Adipose tissue (tissue), 3 donors: ENCODE results near the gene RBBP6. TPM values are rescaled to one million over a fixed set of nuclear protein-coding genes. Genes with fewer than 3 reads are reported as not detected.
A peak's percentile ranks its signal among the peaks of the same experiment; 100 is the strongest.

Source experiments
- H3K27ac ChIP-seq: one replicate; pipeline ENCODE4 v1.5.1; 2013; ENCODE audit warnings: low read depth, low read length
- WGBS, 3 donors: extraction: QIAGEN DNeasy Blood & Tissue Kit; methylation state at CpG; one replicate each; pipeline ENCODE4 v1.1.7; 2013; 5-methylcytosine and 5-hydroxymethylcytosine counted together
- polyA plus RNA-seq, 3 donors: library from polyadenylated mRNA; stranded (reverse); fragments of 200-250 nt; gene quantifications; one replicate each; pipeline ENCODE4 v1.2.3, GENCODE V29; 2013
- donor health status: healthy with polysubstance abuse.
- donor health status: Bipolar disorder and iron deficiency.
- donor health status: healthy.

Gene RBBP6
- polyA plus RNA-seq, 3 donors, result 13.0 to 43.1 (median 25.2) TPM

GRCh38 chr16:24518498-24518897 is 20.9 kb upstream of the RBBP6 start:
- no peak overlapping the region for H3K27ac ChIP-seq

DNA sequence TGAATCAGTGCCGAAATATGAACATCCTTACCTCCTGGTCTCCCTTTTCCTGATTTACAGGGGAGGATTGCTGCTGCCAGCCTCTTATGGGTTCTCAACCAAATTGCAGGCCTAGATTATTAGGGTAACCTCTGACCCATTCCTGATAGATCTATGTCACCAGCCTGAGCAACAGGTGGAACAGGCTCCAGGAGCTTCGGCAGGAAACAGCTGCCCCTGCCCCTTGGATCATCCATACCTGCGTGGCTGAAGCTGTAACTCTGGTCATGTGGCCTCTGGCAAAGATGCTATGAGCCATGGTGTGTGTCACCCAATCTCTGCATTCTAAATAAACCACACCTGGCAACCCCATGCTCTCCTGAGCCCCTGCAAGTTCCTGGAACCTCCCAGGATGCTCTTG is 18.4 kb upstream of the RBBP6 start:
- no peak overlapping the region for H3K27ac ChIP-seq
- 79 to 85% (median 81%) methylated on average over 3 of the region's 3 CpGs for WGBS, 3 donors

GRCh38 chr16:24522751-24523150 is 16.6 kb upstream of the RBBP6 start:
- H3K27ac ChIP-seq, result no peak overlapping the region
- WGBS, 3 donors, result 86 to 92% (median 88%) methylated on average over 13 of the region's 13 CpGs

DNA sequence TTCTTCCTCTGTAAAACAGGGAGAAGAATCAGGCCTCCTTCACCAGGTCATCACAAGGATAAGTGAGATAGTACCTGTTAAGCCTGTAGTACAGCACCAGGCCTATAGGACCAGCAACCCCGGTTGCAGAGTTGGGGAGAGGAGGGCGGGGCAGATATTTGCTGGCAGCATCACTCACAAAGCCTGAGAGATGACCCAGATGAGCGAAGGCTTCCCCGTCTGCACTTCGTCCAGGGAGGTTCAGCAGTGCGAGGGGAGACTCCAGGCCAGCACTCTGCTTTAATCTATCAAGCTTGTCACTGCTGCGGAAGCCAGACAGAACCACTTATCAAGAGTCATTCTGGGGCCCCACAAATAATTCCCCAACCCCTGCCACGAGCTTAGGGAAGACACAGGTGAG is 15.8 kb upstream of the RBBP6 start:
- H3K27ac ChIP-seq, result no peak overlapping the region
- 56 to 67% (median 63%) methylated on average over 8 of the region's 8 CpGs for WGBS, 3 donors

DNA sequence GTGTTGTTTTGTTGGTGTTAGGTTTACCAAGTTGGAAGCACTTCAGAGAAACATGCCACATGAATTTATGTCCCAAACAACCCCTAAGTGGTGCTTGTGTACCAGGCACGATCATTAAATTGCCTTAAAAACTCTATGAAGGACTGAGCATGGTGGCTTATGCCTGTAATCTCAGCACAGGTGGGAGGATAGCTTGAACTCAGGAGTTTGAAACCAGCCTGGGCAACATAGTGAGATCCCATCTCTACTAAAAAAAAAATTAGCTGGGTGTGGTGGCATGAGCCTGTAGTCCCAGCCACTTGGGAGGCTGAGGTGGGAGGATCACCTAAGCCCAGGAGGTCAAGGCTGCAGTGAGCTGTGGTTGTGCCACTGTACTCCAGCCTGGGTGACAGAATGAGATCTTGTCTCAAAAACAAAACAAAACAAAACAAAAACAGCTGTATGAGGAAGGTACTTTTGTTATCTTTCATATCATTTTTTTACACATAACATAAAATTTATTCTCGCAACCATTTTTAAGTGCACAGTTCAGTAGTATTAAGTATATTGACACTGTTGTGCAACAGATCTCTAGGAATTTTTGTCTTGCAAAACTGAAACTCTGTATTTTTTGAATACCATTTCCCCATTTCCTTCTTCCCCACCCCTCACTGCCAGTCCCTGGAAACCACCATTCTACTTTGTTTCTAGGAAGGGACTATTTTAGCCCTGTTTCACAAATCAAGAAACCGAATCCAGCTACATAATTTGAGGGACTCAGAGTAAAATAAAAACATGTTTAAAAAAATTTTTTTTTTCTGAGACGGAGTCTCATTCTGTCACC is 14.3 kb upstream of the RBBP6 start:
- WGBS, 3 donors, result 59 to 77% (median 61%) methylated on average over 4 of the region's 4 CpGs
- no peak overlapping the region for H3K27ac ChIP-seq

- no peak overlapping the region for H3K27ac ChIP-seq
- WGBS, 3 donors, result 25 to 69% (median 65%) methylated on average over 7 of the region's 7 CpGs
These were observed 13.3 kb upstream of the RBBP6 start for GRCh38 chr16:24525970-24526559.

DNA sequence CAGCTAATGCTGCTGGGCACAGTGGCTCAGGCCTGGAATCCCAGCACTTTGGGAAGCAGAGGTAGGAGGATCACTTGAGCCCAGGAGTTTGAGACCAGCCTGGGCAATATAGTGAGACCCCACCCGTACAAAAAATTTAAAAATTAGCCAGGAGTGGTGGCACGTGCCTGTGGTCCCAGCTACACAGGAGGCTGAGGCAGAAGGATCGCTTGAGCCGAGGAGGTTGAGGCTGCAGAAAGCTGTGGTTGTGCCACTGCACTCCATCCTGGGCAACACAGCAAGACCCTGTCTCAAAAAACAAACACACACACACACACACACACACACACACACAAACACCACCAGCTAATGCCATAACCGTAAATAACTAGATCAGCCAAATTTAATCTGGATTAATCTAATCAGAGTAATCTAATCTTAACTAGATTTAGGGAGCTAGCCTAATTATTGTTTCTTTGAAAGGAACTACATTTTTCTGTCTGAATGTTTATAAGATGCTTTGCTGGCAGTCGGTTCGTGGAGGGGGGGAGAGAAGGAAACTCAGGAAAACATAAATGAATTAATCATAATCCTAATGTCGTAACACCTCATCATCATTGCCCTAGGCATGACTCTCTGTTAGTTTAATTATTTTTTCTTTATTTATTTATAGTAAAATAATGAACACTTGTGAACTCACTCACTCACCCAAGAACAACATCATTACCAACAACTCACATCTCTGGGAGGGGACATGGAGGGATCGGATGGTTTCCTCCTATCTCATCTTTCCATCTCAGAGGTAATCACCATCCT is 12.5 kb upstream of the RBBP6 start:
- H3K27ac ChIP-seq, result no peak overlapping the region
- 80 to 88% (median 85%) methylated on average over 9 of the region's 9 CpGs for WGBS, 3 donors

DNA sequence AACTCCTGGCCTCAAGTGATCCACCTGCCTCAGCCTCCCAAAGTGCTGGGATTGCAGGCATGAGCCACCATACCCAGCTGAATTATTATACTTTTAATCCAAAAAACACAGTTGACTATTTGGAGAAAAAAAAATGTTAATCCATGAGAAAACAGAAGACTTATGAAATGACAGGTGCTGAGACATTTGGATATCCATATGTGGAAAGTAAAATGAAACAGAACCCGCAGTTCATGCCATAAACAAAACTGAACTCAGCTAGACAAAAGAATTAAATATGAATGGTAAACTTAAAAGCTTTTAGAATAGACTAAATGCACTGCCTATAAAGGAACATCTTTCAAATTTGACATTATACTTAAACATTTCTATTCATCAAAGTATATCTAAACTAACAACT is 8.2 kb upstream of the RBBP6 start:
- WGBS, 3 donors, result 77 to 92% (median 80%) methylated on average over 1 of the region's 1 CpG
- H3K27ac ChIP-seq, result no peak overlapping the region

DNA sequence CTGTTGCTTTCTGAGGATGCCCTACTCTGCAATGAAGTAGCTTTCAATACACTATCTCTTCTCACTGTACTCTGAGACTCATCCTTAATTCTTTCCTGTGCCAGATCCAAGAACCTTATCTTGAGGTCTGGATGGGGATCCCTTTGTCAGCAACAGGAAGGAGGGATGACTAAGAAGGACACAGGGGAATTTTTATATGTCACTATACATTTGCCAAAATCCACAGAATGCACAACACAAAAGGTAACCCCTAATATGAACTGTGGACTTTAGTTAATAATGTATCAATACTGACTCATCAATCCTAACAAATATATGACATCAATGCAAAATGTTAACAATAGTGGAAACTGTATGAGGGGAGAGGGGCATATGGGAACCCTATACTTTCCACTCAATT is 4.7 kb upstream of the RBBP6 start:
- no peak overlapping the region for H3K27ac ChIP-seq

- H3K27ac ChIP-seq, result no peak overlapping the region
- 63 to 83% (median 64%) methylated on average over 4 of the region's 4 CpGs for WGBS, 3 donors
These were observed 3.5 kb upstream of the RBBP6 start for GRCh38 chr16:24535827-24536226.

DNA sequence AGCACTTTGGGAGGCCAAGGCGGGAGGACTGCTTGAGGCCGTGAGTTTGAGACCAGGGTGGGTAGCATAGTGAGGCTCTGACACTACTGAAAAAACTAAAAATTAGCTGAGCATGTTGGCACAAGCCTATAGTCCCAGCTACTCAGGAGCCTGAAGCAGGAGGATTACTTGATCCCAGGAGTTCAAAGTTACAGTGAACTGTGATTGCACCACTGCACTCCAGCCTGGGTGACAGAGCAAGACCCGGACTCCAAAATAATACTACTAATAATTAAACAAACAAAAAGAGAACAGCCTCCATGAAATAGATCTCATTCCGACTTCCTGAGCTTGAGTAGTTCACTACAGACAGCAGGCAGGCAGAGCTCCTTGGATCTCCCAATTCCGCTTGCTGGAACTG is 2.7 kb upstream of the RBBP6 start:
- H3K27ac ChIP-seq, result no peak overlapping the region
- 87 to 93% (median 92%) methylated on average over 5 of the region's 5 CpGs for WGBS, 3 donors

- H3K27ac ChIP-seq, result no peak overlapping the region
- WGBS, 3 donors, result 79 to 81% (median 79%) methylated on average over 16 of the region's 16 CpGs
These were observed 1.7 kb upstream of the RBBP6 start for GRCh38 chr16:24537474-24538337.

DNA sequence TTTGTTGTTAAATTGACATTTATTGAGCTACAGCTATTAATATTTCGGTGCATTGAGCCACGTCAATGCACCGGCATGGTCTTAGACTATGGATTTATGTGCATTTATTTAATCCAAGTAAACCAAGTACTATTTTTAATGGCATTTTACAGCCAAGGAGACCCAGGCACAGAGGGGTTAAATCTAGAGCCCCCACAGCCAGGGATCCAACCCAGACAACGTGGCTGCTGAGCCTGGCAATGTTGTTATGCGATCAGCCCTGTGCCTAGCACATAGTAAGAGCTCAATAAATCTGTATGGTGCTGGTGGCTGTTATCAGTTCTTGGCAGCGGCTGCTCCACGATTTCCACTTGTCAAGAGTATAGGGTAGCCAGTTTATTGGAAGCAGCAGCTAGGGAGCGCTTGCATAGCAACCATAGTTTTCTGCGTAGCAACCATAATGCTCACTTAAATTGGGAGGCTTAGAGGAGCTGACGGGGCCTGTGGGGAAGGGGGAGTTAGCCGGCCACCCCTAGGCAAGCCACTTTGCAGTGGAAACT is 541 bp upstream of the RBBP6 start:
- whole genome bisulfite sequencing, 3 donors, result 13 to 18% (median 14%) methylated on average over 11 of the region's 11 CpGs
- no peak overlapping the region for H3K27ac ChIP-seq

GRCh38 chr16:24539850-24540601 is 660 bp downstream of the RBBP6 start:
- H3K27ac ChIP-seq, result peak overlapping the region; percentile 99
- 0% methylated on average over 41 to 64 of the region's 64 CpGs for WGBS, 3 donors

DNA sequence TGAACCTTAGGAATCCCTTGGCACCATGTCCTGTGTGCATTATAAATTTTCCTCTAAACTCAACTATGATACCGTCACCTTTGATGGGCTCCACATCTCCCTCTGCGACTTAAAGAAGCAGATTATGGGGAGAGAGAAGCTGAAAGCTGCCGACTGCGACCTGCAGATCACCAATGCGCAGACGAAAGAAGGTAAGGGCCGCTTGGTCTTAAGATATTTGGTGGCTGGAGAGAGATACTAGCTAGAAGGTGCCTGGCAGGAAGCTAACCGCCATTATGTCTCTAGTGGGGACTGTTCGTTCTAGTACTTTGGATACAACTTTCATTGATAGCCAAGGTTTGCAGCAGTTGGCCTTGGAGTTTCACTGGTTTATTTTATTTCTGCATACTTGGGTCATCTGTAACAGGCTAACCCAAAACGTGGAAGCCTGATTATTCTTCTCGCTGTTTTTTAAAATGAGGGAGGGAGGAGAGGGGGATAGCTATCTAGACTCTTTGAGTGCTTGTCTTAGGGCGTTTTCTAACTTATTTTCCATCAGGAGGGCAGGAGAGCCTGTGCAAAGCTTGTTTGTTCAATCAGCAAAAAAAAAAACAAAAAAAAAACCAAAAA is 1.3 kb downstream of the RBBP6 start:
- 0 to 1% (median 0%) methylated on average over 12 of the region's 12 CpGs for WGBS, 3 donors
- peak overlapping the region; percentile 99 for H3K27ac ChIP-seq

GRCh38 chr16:24541233-24541933 is 2.0 kb downstream of the RBBP6 start:
- 0 to 3% (median 2%) methylated on average over 7 of the region's 7 CpGs for WGBS, 3 donors
- no peak overlapping the region for H3K27ac ChIP-seq

- H3K27ac ChIP-seq, result no peak overlapping the region
- 5 to 29% (median 25%) methylated on average over 2 of the region's 2 CpGs for WGBS, 3 donors
These were observed 4.6 kb downstream of the RBBP6 start for GRCh38 chr16:24543949-24544348.
